OCI-LY1 (cell line): ENCODE measurements around the gene CTCFL.

Experiments used
- H2AFZ ChIP-seq: fragments of 200-600 bp; sonication (generic), shearing (Covaris generic); 2 replicates; pipeline ENCODE4 v1.6.0; 2014; ENCODE audit warnings: antibody characterized with exemption, mild to moderate bottlenecking, low read length
- H3F3A ChIP-seq: fragments of 200-600 bp; sonication (generic), shearing (Covaris generic); 2 replicates; pipeline ENCODE4 v1.6.0; 2014; ENCODE audit warnings: mild to moderate bottlenecking, antibody characterized with exemption, low read length, moderate library complexity; ENCODE audit not compliant: insufficient read depth
- H3K27ac ChIP-seq: fragments of 200-600 bp; sonication (generic); 2 replicates; pipeline ENCODE4 v1.5.1; 2014; ENCODE audit warnings: low read length, mixed run types, mild to moderate bottlenecking, low read depth; ENCODE audit not compliant: poor library complexity, severe bottlenecking
- H3K27me3 ChIP-seq: fragments of 200-600 bp; sonication (generic); 2 replicates; pipeline ENCODE4 v1.6.0; 2014; ENCODE audit warnings: antibody characterized with exemption, mild to moderate bottlenecking, low read length, moderate library complexity; ENCODE audit not compliant: insufficient read depth
- H3K36me3 ChIP-seq: fragments of 200-600 bp; sonication (generic); 2 replicates; pipeline ENCODE4 v1.6.1; 2014; ENCODE audit warnings: mild to moderate bottlenecking, antibody characterized with exemption, low read length, moderate library complexity, mixed read lengths; ENCODE audit not compliant: insufficient read depth
- H3K4me1 ChIP-seq: fragments of 200-600 bp; sonication (generic); 2 replicates; pipeline ENCODE4 v1.5.1; 2014; ENCODE audit warnings: mild to moderate bottlenecking, low read length, moderate library complexity; ENCODE audit not compliant: insufficient read depth, severe bottlenecking
- H3K4me2 ChIP-seq: fragments of 200-600 bp; sonication (generic), shearing (Covaris generic); 2 replicates; pipeline ENCODE4 v1.6.1; 2014; ENCODE audit warnings: low read length
- H3K4me3 ChIP-seq: fragments of 200-600 bp; sonication (generic); 2 replicates; pipeline ENCODE4 v1.5.1; 2014; ENCODE audit warnings: low read length, low read depth, mild to moderate bottlenecking, mixed read lengths; ENCODE audit not compliant: poor library complexity, severe bottlenecking
- H3K79me2 ChIP-seq: fragments of 200-600 bp; shearing (Covaris generic); 2 replicates; pipeline ENCODE4 v1.6.1; 2016; ENCODE audit warnings: mixed run types, low read length, mixed read lengths; ENCODE audit not compliant: insufficient read depth
- H3K9ac ChIP-seq: fragments of 200-600 bp; sonication (generic), shearing (Covaris generic); 2 replicates; pipeline ENCODE4 v1.6.1; 2014; ENCODE audit warnings: mild to moderate bottlenecking, low read length, mixed read lengths
- H3K9me2 ChIP-seq: fragments of 200-600 bp; sonication (generic), shearing (Covaris generic); 2 replicates; pipeline ENCODE4 v1.6.1; 2014; ENCODE audit warnings: low read depth, mild to moderate bottlenecking, low read length, mixed read lengths
- H3K9me3 ChIP-seq: fragments of 200-600 bp; shearing (Covaris generic); 2 replicates; pipeline ENCODE4 v1.6.1; 2014; ENCODE audit warnings: low read length, mixed read lengths
- H4K20me1 ChIP-seq: fragments of 200-600 bp; sonication (generic), shearing (Covaris generic); 2 replicates; pipeline ENCODE4 v1.6.0; 2016; ENCODE audit warnings: mild to moderate bottlenecking, low read length; ENCODE audit not compliant: insufficient read depth
- CTCF ChIP-seq: fragments of 200-600 bp; sonication (generic), shearing (Covaris generic); IDR thresholded peaks from 2 replicates; pipeline ENCODE4 v1.5.1; 2017; ENCODE audit warnings: mild to moderate bottlenecking, antibody characterized with exemption, low read length, moderate library complexity, mixed read lengths
- EZH2 ChIP-seq: fragments of 200-600 bp; sonication (generic), shearing (Covaris generic); IDR thresholded peaks from 2 replicates; pipeline ENCODE4 v1.8.0; 2017; ENCODE audit warnings: borderline replicate concordance, mixed run types, mild to moderate bottlenecking, antibody characterized with exemption, low read length, moderate library complexity, mixed read lengths

CTCFL gene

GRCh38 chr20:57457243-57458095 lies 67.5 kb downstream of the CTCFL start:
- H3K27ac ChIP-seq: no peak overlapping the region

GRCh38 chr20:57456116-57456515 lies 68.8 kb downstream of the CTCFL start:
- Histone ChIP-seq H3F3A (no peaks in the 10 kb centered on the region), H3K36me3 (no peaks in the 10 kb centered on the region; the same call in 1 of the 2 replicates)
- TF ChIP-seq CTCF (no peak), EZH2 (no peak)

More at GRCh38 chr20:57457243-57458095, 67.5 kb downstream of the CTCFL start:
- TF ChIP-seq EZH2 (no peak), CTCF (no peak)
- Histone ChIP-seq H3K9me3 (no peaks in the 10 kb centered on the region), H3K27me3 (no peaks in the 10 kb centered on the region; the same call in 1 of the 2 replicates), H3K4me2 (no peak overlapping the region), H3K36me3 (no peaks in the 10 kb centered on the region; the same call in 1 of the 2 replicates), H2AFZ (no peak overlapping the region), H3K79me2 (no peaks in the 10 kb centered on the region), H3K9ac (no peak overlapping the region), H4K20me1 (no peaks in the 10 kb centered on the region), H3K4me3 (no peak overlapping the region), H3F3A (no peaks in the 10 kb centered on the region), H3K9me2 (no peaks in the 10 kb centered on the region), H3K4me1 (peaks cover 11% of the 10 kb centered on the region)

GRCh38 chr20:57455386-57455785 lies 69.6 kb downstream of the CTCFL start:
- Histone ChIP-seq H3K4me2 (no peak overlapping the region), H3K27ac (no peak overlapping the region), H4K20me1 (no peaks in the 10 kb centered on the region), H3K79me2 (no peaks in the 10 kb centered on the region), H2AFZ (no peak overlapping the region), H3K4me3 (no peak overlapping the region), H3K9me3 (no peaks in the 10 kb centered on the region), H3K4me1 (peaks cover 32% of the 10 kb centered on the region), H3K9me2 (no peaks in the 10 kb centered on the region), H3F3A (no peaks in the 10 kb centered on the region), H3K9ac (no peak overlapping the region), H3K27me3 (no peaks in the 10 kb centered on the region; the same call in 1 of the 2 replicates), H3K36me3 (no peaks in the 10 kb centered on the region; the same call in 1 of the 2 replicates)
- TF ChIP-seq EZH2: no peak
- TF ChIP-seq CTCF: no peak

More at GRCh38 chr20:57456116-57456515, 68.8 kb downstream of the CTCFL start:
- no peak overlapping the region for H3K27ac ChIP-seq
- no peaks in the 10 kb centered on the region for H3K9me2 ChIP-seq
- no peaks in the 10 kb centered on the region for H3K9me3 ChIP-seq
- no peaks in the 10 kb centered on the region for H3K79me2 ChIP-seq
- H3K27me3 ChIP-seq: no peaks in the 10 kb centered on the region; the same call in 1 of the 2 replicates
- no peak overlapping the region for H2AFZ ChIP-seq
- H3K4me3 ChIP-seq: no peak overlapping the region
- peaks cover 25% of the 10 kb centered on the region for H3K4me1 ChIP-seq
- H3K9ac ChIP-seq: no peak overlapping the region
- no peaks in the 10 kb centered on the region for H4K20me1 ChIP-seq
- no peak overlapping the region for H3K4me2 ChIP-seq
